PC-3 (cell line): ENCODE measurements around the gene ARHGAP15. TPM values are rescaled to one million over a fixed set of nuclear protein-coding genes. Genes with fewer than 3 reads are reported as not detected.

Experiments used
- ATAC-seq: fragments of 200-7000 bp; cut with Tn5 transposase; 2 replicates; pipeline ENCODE4 v1.9.1; 2020; ENCODE audit warnings: mild to moderate bottlenecking, moderate library complexity
- BruUV-seq: library from RNA; stranded (reverse); fragments of 400-500 nt; replicated peaks from 2 replicates; lab custom pipeline; 2021; lab: Mats Ljungman, UMichigan
- CTCF ChIA-PET: fragments of 300-600 bp; sonication (Branson Sonifier 250); formaldehyde crosslinking; loops from one replicate; lab custom pipeline; 2022; ENCODE audit warnings: antibody characterized with exemption; lab: Charles Lee
- POLR2A ChIA-PET: fragments of 300-600 bp; sonication (Branson Sonifier 250); formaldehyde crosslinking; loops from one replicate; lab custom pipeline; 2022; ENCODE audit warnings: antibody characterized with exemption; ENCODE audit not compliant: unreplicated experiment; lab: Charles Lee
- DNase-seq: peaks from one replicate; pipeline ENCODE4 v3.0.0-alpha.2; 2015
- H2AFZ ChIP-seq: fragments of 300-600 bp; sonication (generic); 2 replicates; pipeline ENCODE4 v1.6.0; 2016; ENCODE audit warnings: antibody characterized with exemption, low read length
- H3F3A ChIP-seq: fragments of 300-600 bp; sonication (generic); one replicate; pipeline ENCODE4 v1.6.0; 2017; ENCODE audit warnings: antibody characterized with exemption, low read length, control low read depth, mild to moderate bottlenecking; ENCODE audit not compliant: unreplicated experiment
- H3K27ac ChIP-seq: fragments of 300-600 bp; sonication (generic); 2 replicates; pipeline ENCODE4 v1.5.1; 2016; ENCODE audit warnings: mild to moderate bottlenecking, low read length
- H3K27me3 ChIP-seq: fragments of 300-600 bp; sonication (generic); 2 replicates; pipeline ENCODE4 v1.6.1; 2016; ENCODE audit warnings: low read length, mixed read lengths
- H3K36me3 ChIP-seq: fragments of 300-600 bp; sonication (generic); 2 replicates; pipeline ENCODE4 v1.6.1; 2016; ENCODE audit warnings: low read depth, mixed run types, low read length, mixed read lengths
- H3K4me1 ChIP-seq: fragments of 300-600 bp; sonication (generic); 2 replicates; pipeline ENCODE4 v1.5.1; 2016; ENCODE audit warnings: low read length; ENCODE audit not compliant: insufficient read depth
- H3K4me2 ChIP-seq: fragments of 300-600 bp; sonication (generic); 2 replicates; pipeline ENCODE4 v1.6.0; 2016; ENCODE audit warnings: low read length
- H3K4me3 ChIP-seq: fragments of 300-600 bp; sonication (generic); 2 replicates; pipeline ENCODE4 v1.5.1; 2016; ENCODE audit warnings: mild to moderate bottlenecking, low read length, mixed read lengths
- H3K79me2 ChIP-seq: fragments of 300-600 bp; sonication (generic); 2 replicates; pipeline ENCODE4 v1.6.1; 2017; ENCODE audit warnings: low read length, mixed read lengths
- H3K9ac ChIP-seq: fragments of 300-600 bp; sonication (generic); 2 replicates; pipeline ENCODE4 v1.6.0; 2016; ENCODE audit warnings: mild to moderate bottlenecking, low read length
- H3K9me2 ChIP-seq: fragments of 300-600 bp; sonication (generic); replicated peaks from 2 replicates; pipeline ENCODE4 v1.6.1; 2016; ENCODE audit warnings: mixed run types, low read length, mixed read lengths
- H3K9me3 ChIP-seq: fragments of 300-600 bp; sonication (generic); 2 replicates; pipeline ENCODE4 v1.6.1; 2016; ENCODE audit warnings: low read length, mixed read lengths
- H4K20me1 ChIP-seq: fragments of 300-600 bp; sonication (generic); 2 replicates; pipeline ENCODE4 v1.6.1; 2016; ENCODE audit warnings: low read length, mixed read lengths
- CTCF ChIP-seq: fragments of 300-600 bp; sonication (generic); conservative IDR thresholded peaks from 2 replicates; pipeline ENCODE4 v1.5.1; 2017; ENCODE audit warnings: antibody characterized with exemption, low read depth, mild to moderate bottlenecking, low read length
- EZH2 ChIP-seq: fragments of 300-600 bp; sonication (generic); IDR thresholded peaks from one replicate; pipeline ENCODE4 v1.6.1; 2017; ENCODE audit warnings: antibody characterized with exemption, mild to moderate bottlenecking, low read length; ENCODE audit not compliant: unreplicated experiment
- EZH2phosphoT487 ChIP-seq: fragments of 300-600 bp; sonication (generic); IDR thresholded peaks from 2 replicates; pipeline ENCODE4 v1.6.1; 2018; ENCODE audit warnings: mild to moderate bottlenecking, antibody characterized with exemption, low read length, borderline replicate concordance
- intact Hi-C: fragments of 100-400 bp; cut with micrococcal nuclease; formaldehyde crosslinking; loops from 2 replicates; pipeline ENCODE4 v1.9.0; 2023
- total RNA-seq: library from RNA; depleted of rRNA; stranded (reverse); fragments of >200 nt; gene quantifications from 2 replicates; pipeline ENCODE4 v1.2.3, GENCODE V29; 2014

Gene ARHGAP15
- total RNA-seq, 1 experiment from 2014 or later: not detected

- H4K20me1 ChIP-seq: no peaks in the 10 kb centered on the region
- no peak overlapping the region for H3K27ac ChIP-seq
- no peaks in the 10 kb centered on the region for H3K9me2 ChIP-seq
- H3K9me3 ChIP-seq: no peaks in the 10 kb centered on the region
- no peaks in the 10 kb centered on the region for H3F3A ChIP-seq
- no peak for ATAC-seq
- no peak overlapping the region for H3K4me2 ChIP-seq
- no peak for DNase-seq
- intact Hi-C loops: no loop called here
- H3K4me3 ChIP-seq: no peak overlapping the region
- H2AFZ ChIP-seq: no peak overlapping the region
- no peak for TF ChIP-seq EZH2
- no peak for TF ChIP-seq CTCF
- no peak for TF ChIP-seq EZH2phosphoT487
- H3K4me1 ChIP-seq: no peaks in the 10 kb centered on the region
- H3K9ac ChIP-seq: no peak overlapping the region
- BruUV-seq: no TSS peak
- H3K36me3 ChIP-seq: no peaks in the 10 kb centered on the region
- H3K27me3 ChIP-seq: peaks cover 17% of the 10 kb centered on the region; the same call in 1 of the 2 replicates
- no peaks in the 10 kb centered on the region for H3K79me2 ChIP-seq
- ChIA-PET POLR2A (no interaction called here), CTCF (no interaction called here)
Observed at GRCh38 chr2:143123911-143124310, 5.3 kb upstream of the ARHGAP15 start.

DNA sequence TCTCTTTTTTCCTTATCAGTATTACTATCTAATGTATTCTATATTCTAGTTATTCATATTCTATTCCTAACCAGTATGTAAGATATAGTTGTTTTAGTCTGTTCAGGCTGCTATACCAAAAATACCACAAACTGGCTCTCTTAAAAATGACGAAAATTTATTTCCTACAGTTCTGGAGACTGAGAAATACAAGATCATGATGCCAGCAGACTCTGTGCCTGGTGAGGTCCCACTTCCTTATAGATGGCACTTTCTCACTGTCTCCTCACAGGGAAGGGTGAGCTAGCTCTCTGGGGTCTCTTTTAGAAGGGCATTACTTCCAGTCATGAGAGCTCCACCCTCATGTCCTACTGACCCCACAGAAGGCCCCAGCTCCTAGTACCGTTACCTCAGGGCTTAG, 4.8 kb upstream of the ARHGAP15 start:
- Histone ChIP-seq H3K27me3 (peaks cover 22% of the 10 kb centered on the region; the same call in 1 of the 2 replicates), H2AFZ (no peak overlapping the region), H3K4me3 (no peak overlapping the region), H3F3A (no peaks in the 10 kb centered on the region), H3K9me2 (no peaks in the 10 kb centered on the region), H4K20me1 (no peaks in the 10 kb centered on the region), H3K9me3 (no peaks in the 10 kb centered on the region), H3K9ac (no peak overlapping the region), H3K27ac (no peak overlapping the region), H3K4me2 (no peak overlapping the region), H3K79me2 (no peaks in the 10 kb centered on the region), H3K36me3 (no peaks in the 10 kb centered on the region), H3K4me1 (no peaks in the 10 kb centered on the region)
- TF ChIP-seq EZH2: no peak
- no peak for TF ChIP-seq EZH2phosphoT487
- TF ChIP-seq CTCF: no peak
- no peak for DNase-seq
- no TSS peak for BruUV-seq
- ChIA-PET POLR2A (no interaction called here), CTCF (interaction anchor here (0.6 kb wide), 1 partner anchor 704 kb away, joined by 3 read pairs; no protein-coding TSS in a partner anchor)
- ATAC-seq: no peak
- intact Hi-C loops: no loop called here

DNA sequence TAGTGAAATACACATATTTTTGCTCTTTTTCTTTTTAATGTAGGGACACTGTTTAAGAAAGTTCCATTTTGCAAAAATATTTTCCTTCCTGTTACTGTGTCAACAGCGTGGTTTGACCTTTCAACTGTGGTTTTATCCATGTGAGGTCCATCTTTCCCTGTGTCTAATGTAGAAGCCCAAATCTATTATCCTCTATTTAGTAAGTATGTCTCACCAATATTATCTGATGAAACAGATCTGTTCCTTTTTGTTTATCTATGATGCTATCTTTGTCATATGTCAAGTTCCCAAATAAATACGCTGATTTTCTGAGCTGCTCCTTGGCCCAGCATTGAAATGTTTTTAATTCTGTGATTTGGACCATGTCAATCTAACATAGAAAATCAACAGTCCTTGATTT, 3.5 kb upstream of the ARHGAP15 start:
- Histone ChIP-seq H3K4me3 (no peak overlapping the region), H3K27ac (no peak overlapping the region), H3K9me3 (no peaks in the 10 kb centered on the region), H3K9me2 (no peaks in the 10 kb centered on the region), H2AFZ (no peak overlapping the region), H3K4me1 (no peaks in the 10 kb centered on the region), H3K79me2 (no peaks in the 10 kb centered on the region), H4K20me1 (no peaks in the 10 kb centered on the region), H3K27me3 (peaks cover 19% of the 10 kb centered on the region; the same call in 1 of the 2 replicates), H3K4me2 (no peak overlapping the region), H3K36me3 (no peaks in the 10 kb centered on the region), H3K9ac (no peak overlapping the region), H3F3A (no peaks in the 10 kb centered on the region)
- POLR2A ChIA-PET: no interaction called here
- ATAC-seq: no peak
- DNase-seq: no peak
- BruUV-seq: no TSS peak
- intact Hi-C loops: no loop called here
- TF ChIP-seq EZH2phosphoT487: no peak
- no peak for TF ChIP-seq EZH2
- TF ChIP-seq CTCF: no peak
- CTCF ChIA-PET: no interaction called here
